K562 (cell line): ENCODE results near the gene HK2. TPM values are rescaled to one million over a fixed set of nuclear protein-coding genes. Genes with fewer than 3 reads are reported as not detected.

ENCODE experiments used
- ATF7 ChIP-seq: fragments of 450-650 bp; IDR thresholded peaks from 2 replicates; pipeline ENCODE4 v1.7.1; 2014; ENCODE audit warnings: mild to moderate bottlenecking, moderate library complexity
- CBX5 ChIP-seq: IDR thresholded peaks from 2 replicates; pipeline ENCODE4 v1.6.1; 2014; ENCODE audit warnings: low read depth, borderline replicate concordance
- CHCHD3 ChIP-seq: fragments of 250-450 bp; sonication (Bioruptor Pico); IDR thresholded peaks from 2 replicates; pipeline ENCODE4 v2.1.2; 2022; ENCODE audit warnings: mild to moderate bottlenecking
- ETS2 ChIP-seq: IDR thresholded peaks from 2 replicates; pipeline ENCODE4 v1.6.1; 2016; ENCODE audit warnings: borderline replicate concordance, missing genetic modification characterization, mild to moderate bottlenecking, moderate library complexity, missing compliant biosample characterization; ENCODE audit not compliant: poor library complexity, severe bottlenecking
- FOS ChIP-seq: IDR thresholded peaks from 3 replicates; pipeline ENCODE4 v1.6.1; 2011; ENCODE audit not compliant: insufficient read length; ENCODE audit errors: extremely low read depth
- MNT ChIP-seq, 2 experiments: fragments of 450-650 bp; conservative IDR thresholded peaks; 2 replicates each; pipeline ENCODE4 v1.6.1; 2017; ENCODE audit warnings: mild to moderate bottlenecking in 2 of 2, moderate library complexity in 2 of 2
- SAP30 ChIP-seq: fragments of 200-600 bp; sonication (generic); IDR thresholded peaks from 2 replicates; pipeline ENCODE4 v1.6.1; 2012; ENCODE audit warnings: borderline replicate concordance, low read depth, mild to moderate bottlenecking, moderate library complexity, low read length, control low read depth, inconsistent platforms; ENCODE audit not compliant: insufficient read depth, poor library complexity, severe bottlenecking
- SIN3A ChIP-seq, 2 experiments: fragments of 150-350 bp in 1 of 2; IDR thresholded peaks; 2 replicates each; pipeline ENCODE4 v1.6.1; 2011 to 2016; ENCODE audit warnings: borderline replicate concordance in 2 of 2, low read depth in 2 of 2, low read length in 2 of 2, mild to moderate bottlenecking in 2 of 2, moderate library complexity in 2 of 2; ENCODE audit not compliant: control insufficient read depth in 1 of 2
- SP1 ChIP-seq: sonication (generic); formaldehyde crosslinking; IDR thresholded peaks from 2 replicates; pipeline ENCODE4 v1.8.1; 2022; ENCODE audit warnings: mild to moderate bottlenecking, missing genetic modification reagents
- TAF7 ChIP-seq: fragments of 450-650 bp; IDR thresholded peaks from 2 replicates; pipeline ENCODE4 v1.6.1; 2016; ENCODE audit warnings: missing genetic modification characterization, missing compliant biosample characterization
- TAF9B ChIP-seq: fragments of 450-650 bp; IDR thresholded peaks from 2 replicates; pipeline ENCODE4 v1.6.1; 2018; ENCODE audit warnings: mild to moderate bottlenecking; ENCODE audit not compliant: partially characterized antibody
- ZNF311 ChIP-seq: fragments of 250-450 bp; sonication (Bioruptor Pico); IDR thresholded peaks from 2 replicates; pipeline ENCODE4 v1.4.0; 2020; ENCODE audit warnings: mild to moderate bottlenecking, moderate library complexity
- ZNF561 ChIP-seq: fragments of 450-650 bp; formaldehyde crosslinking; conservative IDR thresholded peaks from 2 replicates; pipeline ENCODE4 v1.4.0; 2020; ENCODE audit warnings: mild to moderate bottlenecking, moderate library complexity
- ZNF586 ChIP-seq: fragments of 450-650 bp; formaldehyde crosslinking; conservative IDR thresholded peaks from 2 replicates; pipeline ENCODE4 v1.4.0; 2020; ENCODE audit warnings: mild to moderate bottlenecking, moderate library complexity
- ZNF766 ChIP-seq: fragments of 200-800 bp; sonication (Bioruptor generic); conservative IDR thresholded peaks from 2 replicates; pipeline ENCODE4 v1.6.1; 2016; ENCODE audit warnings: missing genetic modification characterization, missing compliant biosample characterization
- polyA plus RNA-seq, 8 experiments: library from polyadenylated mRNA; depleted of rRNA in 4 of 8; stranded (reverse) in 5 of 8; unstranded in 3 of 8; fragments of >200 nt; fragmentation: Nextera tagmentation in 2 of 8; fragmentation: Illumina TruSeq in 1 of 8; extraction: Ambion mirVana in 2 of 8; extraction: Trizol in 1 of 8; gene quantifications; 2 replicates each; pipeline versions ENCODE4 v1.2.1 to v1.2.3, GENCODE V29; 2011 to 2014; ENCODE audit warnings: inconsistent platforms in 1 of 8, missing spikeins in 1 of 8
- total RNA-seq, 7 experiments: library from RNA; depleted of rRNA in 6 of 7; stranded (reverse); fragments of >200 nt in 6 of 7; fragmentation: Illumina TruSeq in 2 of 7; extraction: Trizol in 2 of 7; gene quantifications; 2 replicates each; pipeline versions ENCODE4 v1.2.1 to v1.2.3, GENCODE V29; 2011 to 2021; ENCODE audit warnings: low replicate concordance in 1 of 7

The HK2 gene
- total and polyA plus RNA-seq, 9 of the 15 experiments (the other 6 are each of a cell fraction or from before 2014, with no cell fraction given): 4.7 to 56.0 (median 19.9) TPM

- TF ChIP-seq SP1 (CRISPR knock-in tag) (0 out of 2 replicates have a peak, but pooled peaks have one; percentile 7), ZNF311 (CRISPR knock-in tag) (no peak), ATF7 (0 out of 2 replicates have a peak, but pooled peaks have one; percentile 25), ETS2 (tag) (no peak), MNT (conservative IDR thresholded peaks at IDR 0.05) (peak; percentile 73 to 89), SAP30 (peak; percentile 91), TAF7 (tag) (no peak), CBX5 (no peak), CHCHD3 (CRISPR knock-in tag) (no peak), ZNF586 (CRISPR knock-in tag) (no peak), ZNF561 (no peak), TAF9B (peak; percentile 55), FOS (peak; percentile 67), SIN3A (IDR thresholded peaks at IDR 0.05; ENCODE audit: borderline replicate concordance in 2 of 2, control insufficient read depth in 1 of 2, low read depth in 2 of 2, low read length in 2 of 2) (peak in 1 of 2 experiments; percentile 11; a peak in 1 of 4 replicates), ZNF766 (CRISPR knock-in tag) (no peak)
These were observed at the start of gene HK2 (continued) for GRCh38 chr2:74833418-74834233.
